ENCODE results near the gene SLC46A2.

DNA sequence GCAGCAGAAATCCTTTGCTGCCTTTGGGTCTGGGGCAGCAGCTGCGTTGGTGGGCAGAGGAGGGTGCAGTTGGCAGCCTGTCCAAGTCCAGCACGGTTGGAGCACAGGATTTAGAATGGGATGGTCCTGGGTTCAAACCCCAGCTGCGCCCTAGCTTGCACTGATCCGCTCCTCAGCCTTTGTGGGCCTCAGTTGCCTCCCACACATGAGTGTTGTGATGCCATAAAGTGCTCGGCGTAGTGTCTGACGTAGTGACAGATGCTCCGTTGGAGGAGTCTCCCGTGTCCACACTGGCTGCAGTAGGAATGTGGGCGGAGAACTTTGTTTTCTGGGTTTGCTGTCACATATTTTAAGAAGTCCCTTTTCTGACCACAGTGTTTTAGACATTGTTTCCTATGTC, 36.0 kb downstream of the SLC46A2 start:
- TF ChIP-seq, protein P1, sequence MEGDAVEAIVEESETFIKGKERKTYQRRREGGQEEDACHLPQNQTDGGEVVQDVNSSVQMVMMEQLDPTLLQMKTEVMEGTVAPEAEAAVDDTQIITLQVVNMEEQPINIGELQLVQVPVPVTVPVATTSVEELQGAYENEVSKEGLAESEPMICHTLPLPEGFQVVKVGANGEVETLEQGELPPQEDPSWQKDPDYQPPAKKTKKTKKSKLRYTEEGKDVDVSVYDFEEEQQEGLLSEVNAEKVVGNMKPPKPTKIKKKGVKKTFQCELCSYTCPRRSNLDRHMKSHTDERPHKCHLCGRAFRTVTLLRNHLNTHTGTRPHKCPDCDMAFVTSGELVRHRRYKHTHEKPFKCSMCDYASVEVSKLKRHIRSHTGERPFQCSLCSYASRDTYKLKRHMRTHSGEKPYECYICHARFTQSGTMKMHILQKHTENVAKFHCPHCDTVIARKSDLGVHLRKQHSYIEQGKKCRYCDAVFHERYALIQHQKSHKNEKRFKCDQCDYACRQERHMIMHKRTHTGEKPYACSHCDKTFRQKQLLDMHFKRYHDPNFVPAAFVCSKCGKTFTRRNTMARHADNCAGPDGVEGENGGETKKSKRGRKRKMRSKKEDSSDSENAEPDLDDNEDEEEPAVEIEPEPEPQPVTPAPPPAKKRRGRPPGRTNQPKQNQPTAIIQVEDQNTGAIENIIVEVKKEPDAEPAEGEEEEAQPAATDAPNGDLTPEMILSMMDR (IDR thresholded peaks at IDR 0.05; ENCODE audit: low read depth, low read length, missing input control) = no peak
- TF ChIP-seq GABPA (IDR thresholded peaks at IDR 0.05 in 1 of 2, conservative IDR thresholded peaks at IDR 0.05 in 1 of 2) = no peak
- no peak for TF ChIP-seq JUND (IDR thresholded peaks at IDR 0.05)
- TF ChIP-seq, protein P2, sequence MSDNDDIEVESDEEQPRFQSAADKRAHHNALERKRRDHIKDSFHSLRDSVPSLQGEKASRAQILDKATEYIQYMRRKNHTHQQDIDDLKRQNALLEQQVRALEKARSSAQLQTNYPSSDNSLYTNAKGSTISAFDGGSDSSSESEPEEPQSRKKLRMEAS (IDR thresholded peaks at IDR 0.05) = no peak
- TF ChIP-seq, protein P3, sequence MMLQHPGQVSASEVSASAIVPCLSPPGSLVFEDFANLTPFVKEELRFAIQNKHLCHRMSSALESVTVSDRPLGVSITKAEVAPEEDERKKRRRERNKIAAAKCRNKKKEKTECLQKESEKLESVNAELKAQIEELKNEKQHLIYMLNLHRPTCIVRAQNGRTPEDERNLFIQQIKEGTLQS (IDR thresholded peaks at IDR 0.05) = no peak
- TF ChIP-seq RXRA (IDR thresholded peaks at IDR 0.05) = no peak
- TF ChIP-seq, protein P4, sequence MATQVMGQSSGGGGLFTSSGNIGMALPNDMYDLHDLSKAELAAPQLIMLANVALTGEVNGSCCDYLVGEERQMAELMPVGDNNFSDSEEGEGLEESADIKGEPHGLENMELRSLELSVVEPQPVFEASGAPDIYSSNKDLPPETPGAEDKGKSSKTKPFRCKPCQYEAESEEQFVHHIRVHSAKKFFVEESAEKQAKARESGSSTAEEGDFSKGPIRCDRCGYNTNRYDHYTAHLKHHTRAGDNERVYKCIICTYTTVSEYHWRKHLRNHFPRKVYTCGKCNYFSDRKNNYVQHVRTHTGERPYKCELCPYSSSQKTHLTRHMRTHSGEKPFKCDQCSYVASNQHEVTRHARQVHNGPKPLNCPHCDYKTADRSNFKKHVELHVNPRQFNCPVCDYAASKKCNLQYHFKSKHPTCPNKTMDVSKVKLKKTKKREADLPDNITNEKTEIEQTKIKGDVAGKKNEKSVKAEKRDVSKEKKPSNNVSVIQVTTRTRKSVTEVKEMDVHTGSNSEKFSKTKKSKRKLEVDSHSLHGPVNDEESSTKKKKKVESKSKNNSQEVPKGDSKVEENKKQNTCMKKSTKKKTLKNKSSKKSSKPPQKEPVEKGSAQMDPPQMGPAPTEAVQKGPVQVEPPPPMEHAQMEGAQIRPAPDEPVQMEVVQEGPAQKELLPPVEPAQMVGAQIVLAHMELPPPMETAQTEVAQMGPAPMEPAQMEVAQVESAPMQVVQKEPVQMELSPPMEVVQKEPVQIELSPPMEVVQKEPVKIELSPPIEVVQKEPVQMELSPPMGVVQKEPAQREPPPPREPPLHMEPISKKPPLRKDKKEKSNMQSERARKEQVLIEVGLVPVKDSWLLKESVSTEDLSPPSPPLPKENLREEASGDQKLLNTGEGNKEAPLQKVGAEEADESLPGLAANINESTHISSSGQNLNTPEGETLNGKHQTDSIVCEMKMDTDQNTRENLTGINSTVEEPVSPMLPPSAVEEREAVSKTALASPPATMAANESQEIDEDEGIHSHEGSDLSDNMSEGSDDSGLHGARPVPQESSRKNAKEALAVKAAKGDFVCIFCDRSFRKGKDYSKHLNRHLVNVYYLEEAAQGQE (IDR thresholded peaks at IDR 0.05) = no peak
